HuH-7 (cell line): ENCODE results near the gene AXIN1.
"Not testable (repeated sequence)": the region's sequence is repeated elsewhere in the genome, so short reads cannot be mapped to it uniquely, and the experiment has no call there.

Experiments
- DNase-seq: peaks from one replicate; pipeline ENCODE4 v3.0.0; 2011; ENCODE audit warnings: low spot score

AXIN1 gene

GRCh38 chr16:351804-352520 lies 561 bp downstream of the AXIN1 start:
- DNase-seq = no peak

GRCh38 chr16:350203-350602 lies 2.3 kb downstream of the AXIN1 start:
- DNase-seq = no peak

GRCh38 chr16:349211-349610 lies 3.3 kb downstream of the AXIN1 start:
- no peak for DNase-seq

- DNase-seq = not testable (repeated sequence)
These were observed 4.0 kb downstream of the AXIN1 start for GRCh38 chr16:348495-348894.

- DNase-seq = no peak
These were observed 5.3 kb downstream of the AXIN1 start for GRCh38 chr16:347203-347602.

- no peak for DNase-seq
These were observed 5.9 kb downstream of the AXIN1 start for GRCh38 chr16:346587-346986.

- no peak for DNase-seq
These were observed 6.8 kb downstream of the AXIN1 start for GRCh38 chr16:345772-346171.

GRCh38 chr16:342455-343213 lies 9.9 kb downstream of the AXIN1 start:
- DNase-seq = no peak

GRCh38 chr16:341974-342336 lies 10.6 kb downstream of the AXIN1 start:
- not testable (repeated sequence) for DNase-seq

GRCh38 chr16:341095-341973 lies 11.2 kb downstream of the AXIN1 start:
- DNase-seq = not testable (repeated sequence)

GRCh38 chr16:340370-341091 lies 12.0 kb downstream of the AXIN1 start:
- no peak for DNase-seq

GRCh38 chr16:339680-340079 lies 12.8 kb downstream of the AXIN1 start:
- DNase-seq = no peak

- no peak for DNase-seq
These were observed 14.4 kb downstream of the AXIN1 start for GRCh38 chr16:337975-338575.

GRCh38 chr16:337437-337836 lies 15.1 kb downstream of the AXIN1 start:
- no peak for DNase-seq

- DNase-seq = no peak
These were observed 16.3 kb downstream of the AXIN1 start for GRCh38 chr16:336269-336668.

GRCh38 chr16:334861-335632 lies 17.5 kb downstream of the AXIN1 start:
- DNase-seq = not testable (repeated sequence)

- DNase-seq = not testable (repeated sequence)
These were observed 18.2 kb downstream of the AXIN1 start for GRCh38 chr16:334164-334832.

- DNase-seq = no peak
These were observed 19.0 kb downstream of the AXIN1 start for GRCh38 chr16:333406-334094.

GRCh38 chr16:331181-331814 lies 21.2 kb downstream of the AXIN1 start:
- DNase-seq = not testable (repeated sequence)
